ENCODE results near the gene ECPAS.

- TF ChIP-seq CTCF (IDR thresholded peaks at IDR 0.05; ENCODE audit: poor library complexity, severe bottlenecking) = no peak
- TF ChIP-seq REST (IDR thresholded peaks at IDR 0.05; ENCODE audit: borderline replicate concordance) = no peak
- TF ChIP-seq EZH2 (IDR thresholded peaks at IDR 0.05; ENCODE audit: borderline replicate concordance, insufficient read depth, low read length, poor library complexity, severe bottlenecking) = no peak
- TF ChIP-seq RAD21 (conservative IDR thresholded peaks at IDR 0.05) = no peak
These were observed 43.2 kb upstream of the ECPAS start for GRCh38 chr9:111527347-111527746.
